ENCODE results near the gene ABHD16A. TPM values are rescaled to one million over a fixed set of nuclear protein-coding genes. Genes with fewer than 3 reads are reported as not detected.

The ABHD16A gene
- total and polyA plus RNA-seq, 2 of the 13 experiments (the other 11 are each of a cell fraction or from before 2014, with no cell fraction given) = 43.5 to 45.4 TPM

- TF ChIP-seq SKIL (CRISPR knock-in tag; IDR thresholded peaks at IDR 0.05; ENCODE audit: borderline replicate concordance) = no peak
- peak; percentile 16; the same call in 1 of the 2 replicates for TF ChIP-seq TOPORS (CRISPR knock-in tag; IDR thresholded peaks at IDR 0.05)
- TF ChIP-seq ZNF430 (CRISPR knock-in tag; IDR thresholded peaks at IDR 0.05) = peak; percentile 77
- TF ChIP-seq ZNF138 (CRISPR knock-in tag; IDR thresholded peaks at IDR 0.05; ENCODE audit: low read depth) = no peak
- no peak; the same call in 1 of the 2 replicates for TF ChIP-seq ELF3 (CRISPR knock-in tag; IDR thresholded peaks at IDR 0.05)
- TF ChIP-seq TMF1 (CRISPR knock-in tag; IDR thresholded peaks at IDR 0.05; ENCODE audit: low read depth) = 0 out of 2 replicates have a peak, but pooled peaks have one; percentile 8
- no peak for TF ChIP-seq ZHX2 (IDR thresholded peaks at IDR 0.05; ENCODE audit: low read depth)
- no peak for TF ChIP-seq ZHX2 (CRISPR knock-in tag; IDR thresholded peaks at IDR 0.05; ENCODE audit: borderline replicate concordance)
- peak; percentile 12; the same call in 1 of the 2 replicates for TF ChIP-seq DNMT1 (CRISPR knock-in tag; IDR thresholded peaks at IDR 0.05)
- TF ChIP-seq REL (CRISPR knock-in tag; conservative IDR thresholded peaks at IDR 0.05) = peak; percentile 71; the same call in 1 of the 2 replicates
- peak; percentile 96 for TF ChIP-seq CTCF (CRISPR knock-in tag; IDR thresholded peaks at IDR 0.05)
- peak; percentile 5; the same call in 1 of the 2 replicates for TF ChIP-seq TCF7 (IDR thresholded peaks at IDR 0.05; ENCODE audit: low read depth)
- TF ChIP-seq SIX4 (CRISPR knock-in tag; IDR thresholded peaks at IDR 0.05) = 0 out of 2 replicates have a peak, but pooled peaks have one; percentile 6
- peak; percentile 52; the same call in 1 of the 2 replicates for TF ChIP-seq SMAD9 (CRISPR knock-in tag; IDR thresholded peaks at IDR 0.05)
- 0 out of 2 replicates have a peak, but pooled peaks have one; percentile 24 for TF ChIP-seq JUN (CRISPR knock-in tag; IDR thresholded peaks at IDR 0.05)
- TF ChIP-seq ZSCAN29 (CRISPR knock-in tag; conservative IDR thresholded peaks at IDR 0.05) = peak; percentile 89
- TF ChIP-seq ZNF383 (CRISPR knock-in tag; IDR thresholded peaks at IDR 0.05; ENCODE audit: borderline replicate concordance) = no peak
- TF ChIP-seq CENPT (CRISPR knock-in tag; IDR thresholded peaks at IDR 0.05; ENCODE audit: low read depth) = no peak
- TF ChIP-seq ZNF253 (CRISPR knock-in tag; IDR thresholded peaks at IDR 0.05; ENCODE audit: borderline replicate concordance) = no peak
- TF ChIP-seq TRIM24 (CRISPR knock-in tag; IDR thresholded peaks at IDR 0.05) = no peak
- TF ChIP-seq PHF5A (CRISPR knock-in tag; IDR thresholded peaks at IDR 0.05; ENCODE audit: low read depth, unreplicated experiment) = peak; percentile 52
- no peak for TF ChIP-seq ZNF546 (CRISPR knock-in tag; conservative IDR thresholded peaks at IDR 0.05)
Measured at GRCh38 chr6:31729515-31729978, 26.4 kb upstream of the ABHD16A start (continued).
